Calu3 (cell line): ENCODE measurements around the gene ATP6V1C2. TPM values are rescaled to one million over a fixed set of nuclear protein-coding genes. Genes with fewer than 3 reads are reported as not detected.

Source experiments
- BruUV-seq: library from RNA; stranded (reverse); fragments of 400-500 nt; replicated peaks from 2 replicates; lab custom pipeline; 2021; lab: Mats Ljungman, UMichigan
- CTCF ChIA-PET: fragments of 300-600 bp; sonication (Branson Sonifier 250); formaldehyde crosslinking; loops from one replicate; lab custom pipeline; 2022; ENCODE audit warnings: antibody characterized with exemption; lab: Charles Lee
- DNase-seq: peaks from one replicate; pipeline ENCODE4 v3.0.0; 2022
- H3K27ac Mint-ChIP-seq: one replicate; pipeline ENCODE4 v1.8.0; 2022; ENCODE audit warnings: mixed read lengths; ENCODE audit not compliant: unreplicated experiment
- H3K27me3 Mint-ChIP-seq: one replicate; pipeline ENCODE4 v1.8.0; 2022; ENCODE audit warnings: mixed read lengths; ENCODE audit not compliant: unreplicated experiment
- H3K36me3 Mint-ChIP-seq: one replicate; pipeline ENCODE4 v1.8.0; 2022; ENCODE audit warnings: mild to moderate bottlenecking, moderate library complexity, mixed read lengths; ENCODE audit not compliant: insufficient read depth, unreplicated experiment
- H3K4me1 Mint-ChIP-seq: one replicate; pipeline ENCODE4 v1.8.0; 2022; ENCODE audit warnings: mild to moderate bottlenecking, low read depth, mixed read lengths; ENCODE audit not compliant: unreplicated experiment
- H3K4me3 Mint-ChIP-seq: one replicate; pipeline ENCODE4 v1.8.0; 2022; ENCODE audit warnings: mild to moderate bottlenecking, low read depth, moderate library complexity, mixed read lengths; ENCODE audit not compliant: unreplicated experiment
- H3K9me3 Mint-ChIP-seq: one replicate; pipeline ENCODE4 v1.8.0; 2022; ENCODE audit warnings: low read depth, mixed read lengths; ENCODE audit not compliant: unreplicated experiment
- CTCF ChIP-seq: fragments of 200-600 bp; IDR thresholded peaks from one replicate; pipeline ENCODE4 v1.8.0; 2022; ENCODE audit warnings: antibody characterized with exemption; ENCODE audit not compliant: unreplicated experiment
- intact Hi-C: fragments of 100-400 bp; cut with micrococcal nuclease; formaldehyde crosslinking; loops from one replicate; pipeline ENCODE4 v1.10.0; 2022; ENCODE audit not compliant: unreplicated experiment
- total RNA-seq: library from RNA; stranded (reverse); gene quantifications from 2 replicates; pipeline ENCODE4 v1.2.3, GENCODE V29; 2022

ATP6V1C2 gene
- total RNA-seq, 1 experiment from 2014 or later, result 0.28 TPM

- Mint-ChIP-seq H3K9me3 (peaks cover 3% of the 10 kb centered on the region), H3K36me3 (no peaks in the 10 kb centered on the region), H3K4me1 (no peaks in the 10 kb centered on the region), H3K27me3 (peaks cover 84% of the 10 kb centered on the region), H3K27ac (no peak overlapping the region), H3K4me3 (no peak overlapping the region)
- TF ChIP-seq CTCF, result no peak
- intact Hi-C loops, result loop anchor here (5.0 to 10.0 kb wide), 2 partner anchors 123 to 755 kb away; no protein-coding TSS in a partner anchor
- no peak for DNase-seq
- CTCF ChIA-PET, result interaction anchor here (1.1 kb wide), 1 partner anchor 13 kb away, joined by 3 read pairs; no protein-coding TSS in a partner anchor
- no TSS peak for BruUV-seq
These were observed 108.8 kb downstream of the ATP6V1C2 start for GRCh38 chr2:10830203-10830602.

- peaks cover 78% of the 10 kb centered on the region for H3K27me3 Mint-ChIP-seq
These were observed 109.4 kb downstream of the ATP6V1C2 start for GRCh38 chr2:10830641-10831399.

GRCh38 chr2:10831400-10831985 lies 110.1 kb downstream of the ATP6V1C2 start:
- Mint-ChIP-seq H3K9me3 (no peaks in the 10 kb centered on the region), H3K4me3 (no peak overlapping the region), H3K36me3 (no peaks in the 10 kb centered on the region), H3K27me3 (peaks cover 72% of the 10 kb centered on the region), H3K4me1 (no peaks in the 10 kb centered on the region), H3K27ac (no peak overlapping the region)
- CTCF ChIA-PET, result interaction anchor here (1.1 to 1.2 kb wide), 2 partner anchors 14 to 301 kb away, joined by 3 to 17 read pairs; a partner anchor contains a TSS
- TF ChIP-seq CTCF, result no peak
- DNase-seq, result no peak
- no TSS peak for BruUV-seq
- intact Hi-C loops, result loop anchor here (5.0 to 10.0 kb wide), 2 partner anchors 124 to 753 kb away; no protein-coding TSS in a partner anchor

More at GRCh38 chr2:10830641-10831399, 109.4 kb downstream of the ATP6V1C2 start:
- DNase-seq, result no peak
- Mint-ChIP-seq H3K27ac (no peak overlapping the region), H3K4me1 (no peaks in the 10 kb centered on the region), H3K9me3 (peaks cover 2% of the 10 kb centered on the region), H3K4me3 (no peak overlapping the region), H3K36me3 (no peaks in the 10 kb centered on the region)
- intact Hi-C loops, result loop anchor here (5.0 to 10.0 kb wide), 2 partner anchors 124 to 754 kb away; no protein-coding TSS in a partner anchor
- no peak for TF ChIP-seq CTCF
- CTCF ChIA-PET, result interaction anchor here (1.1 kb wide), 1 partner anchor 14 kb away, joined by 3 read pairs; no protein-coding TSS in a partner anchor
- BruUV-seq, result no TSS peak

- Mint-ChIP-seq H3K4me1 (no peaks in the 10 kb centered on the region), H3K27ac (no peak overlapping the region), H3K27me3 (peaks cover 72% of the 10 kb centered on the region), H3K36me3 (no peaks in the 10 kb centered on the region), H3K9me3 (no peaks in the 10 kb centered on the region), H3K4me3 (no peak overlapping the region)
- DNase-seq, result peak; percentile 87
- CTCF ChIA-PET, result interaction anchor here (0.5 to 1.5 kb wide), 17 partner anchors 10 to 752 kb away, joined by 3 to 33 read pairs (median 4); partner anchors contain the start of genes KCNF1 and PDIA6
- BruUV-seq, result no TSS peak
- intact Hi-C loops, result loop anchor here (5.0 to 10.0 kb wide), 2 partner anchors 125 to 752 kb away; no protein-coding TSS in a partner anchor
- TF ChIP-seq CTCF, result peak; percentile 97
These were observed 110.9 kb downstream of the ATP6V1C2 start for GRCh38 chr2:10832203-10832936.
